ENCODE data around the gene CYP24A1. TPM values are rescaled to one million over a fixed set of nuclear protein-coding genes. Genes with fewer than 3 reads are reported as not detected.

The CYP24A1 gene
- total and polyA plus RNA-seq, 2 of the 13 experiments (the other 11 are each of a cell fraction or from before 2014, with no cell fraction given), result 9.4 to 32.7 TPM

- FAIRE-seq (no peak), DNase-seq (ENCODE audit: low spot score) (no peak), ATAC-seq (no peak)
- ChIA-PET POLR2A (interaction anchor here (0.8 to 6.9 kb wide), 7 partner anchors 11 to 79 kb away, joined by 3 to 145 read pairs (median 6); no protein-coding TSS in a partner anchor), CTCF (ENCODE audit: low intra/inter-chr PET ratio, low total read pairs) (interaction anchor here (1.5 to 1.6 kb wide), 2 partner anchors 13 to 78 kb away, joined by 5 read pairs; no protein-coding TSS in a partner anchor)
- intact Hi-C loops (cut with micrococcal nuclease; ENCODE audit: unreplicated experiment), result loop anchor here (1.0 kb wide), 1 partner anchor 12 kb away; no protein-coding TSS in a partner anchor
- Histone ChIP-seq H3K9ac (ENCODE audit: insufficient read depth, low read depth, low read length) (peak overlapping the region; percentile 60), H3K27me3 (ENCODE audit: control insufficient read depth in 1 of 2, insufficient read depth in 2 of 2, low read length in 2 of 2) (no peaks in the 10 kb centered on the region), H3K79me2 (ENCODE audit: insufficient read depth, low read length) (no peaks in the 10 kb centered on the region), H3K27ac (ENCODE audit: extremely low read length, insufficient read depth, low read length) (peak overlapping the region; percentile 83), H3K36me3 (replicated peaks in 1 of 2; ENCODE audit: control insufficient read depth in 1 of 2, insufficient read depth in 2 of 2, low read length in 2 of 2) (no peaks in the 10 kb centered on the region), H2AFZ (ENCODE audit: low read length) (no peak overlapping the region), H3K4me1 (ENCODE audit: insufficient read depth, low read length) (peaks cover 97% of the 10 kb centered on the region), H4K20me1 (ENCODE audit: insufficient read depth, low read length) (no peaks in the 10 kb centered on the region), H3K4me3 (replicated peaks in 1 of 3; ENCODE audit: insufficient read depth in 1 of 3, low read depth in 2 of 3, low read length in 3 of 3) (no peak overlapping the region), H3K9me3 (ENCODE audit: low read length) (0 out of 2 replicates have a peak, but pooled peaks cover 1% of the 10 kb centered on the region), H3K4me2 (ENCODE audit: low read depth, low read length) (no peak overlapping the region)
- in situ Hi-C loops (cut with HindIII; ENCODE audit: extremely low pct_ligation_motif_present, low pct_unique_long_range_greater_than_20kb), result no loop called here
- TSS peak; percentile 62 for BruUV-seq (replicated peaks)
- WGBS (ENCODE audit: low lambda C conversion rate), result 95% methylated on average over 4 of the region's 4 CpGs
- TF ChIP-seq SP4 (CRISPR knock-in tag; IDR thresholded peaks at IDR 0.05) (no peak), MEF2D (CRISPR knock-in tag; IDR thresholded peaks at IDR 0.05) (0 out of 2 replicates have a peak, but pooled peaks have one; percentile 24), ZBTB43 (CRISPR knock-in tag; conservative IDR thresholded peaks at IDR 0.05) (0 out of 2 replicates have a peak, but pooled peaks have one; percentile 22), ARHGAP35 (CRISPR knock-in tag; IDR thresholded peaks at IDR 0.05; ENCODE audit: borderline replicate concordance) (no peak), ESRRA (CRISPR knock-in tag; IDR thresholded peaks at IDR 0.05; ENCODE audit: low read depth) (no peak), YEATS4 (CRISPR knock-in tag; IDR thresholded peaks at IDR 0.05; ENCODE audit: borderline replicate concordance) (peak; percentile 14; the same call in 1 of the 2 replicates), ZNF768 (CRISPR knock-in tag; IDR thresholded peaks at IDR 0.05) (peak; percentile 83; the same call in 1 of the 2 replicates), ZMYM3 (CRISPR knock-in tag; IDR thresholded peaks at IDR 0.05) (peak; percentile 80), MIER3 (CRISPR knock-in tag; IDR thresholded peaks at IDR 0.05; ENCODE audit: borderline replicate concordance) (0 out of 2 replicates have a peak, but pooled peaks have one; percentile 33), ATF2 (CRISPR knock-in tag; IDR thresholded peaks at IDR 0.05) (no peak), SSRP1 (CRISPR knock-in tag; IDR thresholded peaks at IDR 0.05) (0 out of 2 replicates have a peak, but pooled peaks have one; percentile 20), THYN1 (CRISPR knock-in tag; IDR thresholded peaks at IDR 0.05; ENCODE audit: borderline replicate concordance, low read depth) (0 out of 2 replicates have a peak, but pooled peaks have one; percentile 0), NAIF1 (CRISPR knock-in tag; IDR thresholded peaks at IDR 0.05; ENCODE audit: borderline replicate concordance) (no peak), ZBTB7B (CRISPR knock-in tag; IDR thresholded peaks at IDR 0.05) (no peak), ZNF280D (CRISPR knock-in tag; IDR thresholded peaks at IDR 0.05) (peak; percentile 58; the same call in 1 of the 2 replicates), ZNF547 (CRISPR knock-in tag; IDR thresholded peaks at IDR 0.05) (no peak), KDM1A (CRISPR knock-in tag; IDR thresholded peaks at IDR 0.05) (peak; percentile 74), CBX1 (IDR thresholded peaks at IDR 0.05; ENCODE audit: low read depth) (no peak)
Measured at GRCh38 chr20:54116550-54117235, 57.1 kb downstream of the CYP24A1 start.
